Astrocyte (in vitro differentiated cells and primary cell): ENCODE measurements around the gene FCGR3A.

Source experiments
- CTCF ChIP-seq: IDR thresholded peaks from 2 replicates; pipeline ENCODE4 v1.5.1; 2011; ENCODE audit warnings: low read depth, mild to moderate bottlenecking, inconsistent platforms, low read length, moderate library complexity; ENCODE audit not compliant: insufficient read depth
- EZH2 ChIP-seq: IDR thresholded peaks from 2 replicates; pipeline ENCODE4 v1.6.1; 2012; ENCODE audit warnings: mild to moderate bottlenecking, low read length, inconsistent platforms; ENCODE audit not compliant: insufficient read depth

- TF ChIP-seq CTCF: no peak
- TF ChIP-seq EZH2: no peak
These were observed 51.7 kb downstream of the FCGR3A start for GRCh38 chr1:161497961-161498360.
